ENCODE data around the gene MBD1. TPM values are rescaled to one million over a fixed set of nuclear protein-coding genes. Genes with fewer than 3 reads are reported as not detected.

MBD1 gene
- total and polyA plus RNA-seq, 2 experiments from 2014 or later, result 53.1 to 54.2 TPM

GRCh38 chr18:50286391-50287027 lies 5.2 kb upstream of the MBD1 start:
- no peaks in the 10 kb centered on the region for H3K9me2 ChIP-seq (replicated peaks; ENCODE audit: insufficient read depth)
- H3K4me1 ChIP-seq (ENCODE audit: insufficient read depth), result no peaks in the 10 kb centered on the region
- peak overlapping the region; percentile 40 for H2AFZ ChIP-seq
- no peak for TF ChIP-seq EZH2phosphoT487 (IDR thresholded peaks at IDR 0.05; ENCODE audit: low read depth, severe bottlenecking, unreplicated experiment)
- TF ChIP-seq EZH2 (IDR thresholded peaks at IDR 0.05; ENCODE audit: borderline replicate concordance), result no peak
- TF ChIP-seq CTCF (IDR thresholded peaks at IDR 0.05; ENCODE audit: poor library complexity), result no peak
- no peaks in the 10 kb centered on the region for H3K27me3 ChIP-seq
- no peaks in the 10 kb centered on the region for H3K9me3 ChIP-seq (ENCODE audit: low read depth)
- H4K20me1 ChIP-seq (ENCODE audit: insufficient read depth, poor library complexity, severe bottlenecking), result no peaks in the 10 kb centered on the region
- peak overlapping the region; percentile 97 for H3K4me2 ChIP-seq
- H3K4me3 ChIP-seq, result peak overlapping the region; percentile 25
- DNase-seq (ENCODE audit: low spot score), result no peak
- no peak overlapping the region for H3K27ac ChIP-seq
- WGBS (ENCODE audit: low lambda C conversion rate, missing lambda C conversion rate), result 36% methylated on average over 19 of the region's 23 CpGs
- H3K36me3 ChIP-seq (replicated peaks; ENCODE audit: insufficient read depth, low read depth), result no peaks in the 10 kb centered on the region
- H3K79me2 ChIP-seq, result peaks cover 12% of the 10 kb centered on the region

DNA sequence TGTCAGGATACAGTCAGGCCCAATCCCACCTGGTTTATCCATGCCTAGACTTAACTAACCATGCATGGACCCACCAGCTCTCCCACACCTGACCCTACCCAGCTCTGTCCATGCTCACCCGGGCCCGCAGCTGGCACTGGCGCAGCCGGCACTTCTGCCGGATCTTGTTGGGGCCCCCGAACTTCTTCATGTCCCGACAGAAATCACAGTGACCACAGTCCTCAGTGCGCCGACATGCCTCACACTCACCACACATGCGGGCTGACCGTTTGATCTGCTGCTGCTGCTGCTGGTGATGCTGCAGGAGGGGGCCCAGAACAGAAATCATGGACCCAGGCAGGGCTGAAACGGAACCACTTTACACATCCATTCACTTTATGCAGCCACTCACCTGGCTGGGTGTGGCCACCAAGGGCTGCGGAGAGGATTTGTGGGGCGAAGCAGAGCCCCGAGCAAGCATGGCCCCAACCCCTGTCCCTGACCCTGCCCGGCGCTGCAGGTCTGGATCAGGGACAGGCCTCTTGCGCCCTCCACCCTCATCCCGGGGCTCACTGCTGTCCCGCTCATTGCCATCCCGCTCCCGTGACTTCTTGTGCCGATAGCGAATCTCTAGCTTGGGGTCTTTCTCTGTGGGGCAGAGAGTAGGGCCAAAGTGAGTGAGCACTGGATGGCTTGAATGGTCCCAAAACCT lies 4.5 kb upstream of the MBD1 start:
- no peak overlapping the region for H3K4me3 ChIP-seq
- no peak for TF ChIP-seq EZH2 (IDR thresholded peaks at IDR 0.05; ENCODE audit: borderline replicate concordance)
- TF ChIP-seq CTCF (IDR thresholded peaks at IDR 0.05; ENCODE audit: poor library complexity), result no peak
- TF ChIP-seq EZH2phosphoT487 (IDR thresholded peaks at IDR 0.05; ENCODE audit: low read depth, severe bottlenecking, unreplicated experiment), result no peak

GRCh38 chr18:50285071-50285470 lies 3.7 kb upstream of the MBD1 start:
- H3K4me3 ChIP-seq, result no peak overlapping the region
- TF ChIP-seq EZH2 (IDR thresholded peaks at IDR 0.05; ENCODE audit: borderline replicate concordance), result no peak
- no peak for TF ChIP-seq CTCF (IDR thresholded peaks at IDR 0.05; ENCODE audit: poor library complexity)
- no peak for TF ChIP-seq EZH2phosphoT487 (IDR thresholded peaks at IDR 0.05; ENCODE audit: low read depth, severe bottlenecking, unreplicated experiment)
- no peaks in the 10 kb centered on the region for H4K20me1 ChIP-seq (ENCODE audit: insufficient read depth, poor library complexity, severe bottlenecking)
- H3K79me2 ChIP-seq, result peaks cover 22% of the 10 kb centered on the region
- no peak overlapping the region for H3K4me2 ChIP-seq
- DNase-seq (ENCODE audit: low spot score), result no peak
- H3K9me3 ChIP-seq (ENCODE audit: low read depth), result no peaks in the 10 kb centered on the region
- no peaks in the 10 kb centered on the region for H3K27me3 ChIP-seq
- H3K27ac ChIP-seq, result no peak overlapping the region
- peaks cover 4% of the 10 kb centered on the region for H3K4me1 ChIP-seq (ENCODE audit: insufficient read depth)
- no peaks in the 10 kb centered on the region for H3K36me3 ChIP-seq (replicated peaks; ENCODE audit: insufficient read depth, low read depth)
- no peaks in the 10 kb centered on the region for H3K9me2 ChIP-seq (replicated peaks; ENCODE audit: insufficient read depth)
- H2AFZ ChIP-seq, result no peak overlapping the region
- WGBS (ENCODE audit: low lambda C conversion rate, missing lambda C conversion rate), result 97% methylated on average over 13 of the region's 13 CpGs

More for the DNA sequence above, 4.5 kb upstream of the MBD1 start:
- no peaks in the 10 kb centered on the region for H3K4me1 ChIP-seq (ENCODE audit: insufficient read depth)
- no peaks in the 10 kb centered on the region for H3K36me3 ChIP-seq (replicated peaks; ENCODE audit: insufficient read depth, low read depth)
- WGBS (ENCODE audit: low lambda C conversion rate, missing lambda C conversion rate), result 97% methylated on average over 23 of the region's 24 CpGs
- H2AFZ ChIP-seq, result no peak overlapping the region
- no peaks in the 10 kb centered on the region for H3K27me3 ChIP-seq
- DNase-seq (ENCODE audit: low spot score), result no peak
- H4K20me1 ChIP-seq (ENCODE audit: insufficient read depth, poor library complexity, severe bottlenecking), result no peaks in the 10 kb centered on the region
- H3K9me2 ChIP-seq (replicated peaks; ENCODE audit: insufficient read depth), result no peaks in the 10 kb centered on the region
- H3K9me3 ChIP-seq (ENCODE audit: low read depth), result no peaks in the 10 kb centered on the region
- peak overlapping the region; percentile 97 for H3K4me2 ChIP-seq
- no peak overlapping the region for H3K27ac ChIP-seq
- H3K79me2 ChIP-seq, result peaks cover 15% of the 10 kb centered on the region
